ENCODE results near the gene R3HDM2. TPM values are rescaled to one million over a fixed set of nuclear protein-coding genes. Genes with fewer than 3 reads are reported as not detected.
"Not testable (repeated sequence)": the region's sequence is repeated elsewhere in the genome, so short reads cannot be mapped to it uniquely, and the experiment has no call there.

The R3HDM2 gene
- total RNA-seq, 1 donor from 2014 or later, result 17.1 TPM

DNA sequence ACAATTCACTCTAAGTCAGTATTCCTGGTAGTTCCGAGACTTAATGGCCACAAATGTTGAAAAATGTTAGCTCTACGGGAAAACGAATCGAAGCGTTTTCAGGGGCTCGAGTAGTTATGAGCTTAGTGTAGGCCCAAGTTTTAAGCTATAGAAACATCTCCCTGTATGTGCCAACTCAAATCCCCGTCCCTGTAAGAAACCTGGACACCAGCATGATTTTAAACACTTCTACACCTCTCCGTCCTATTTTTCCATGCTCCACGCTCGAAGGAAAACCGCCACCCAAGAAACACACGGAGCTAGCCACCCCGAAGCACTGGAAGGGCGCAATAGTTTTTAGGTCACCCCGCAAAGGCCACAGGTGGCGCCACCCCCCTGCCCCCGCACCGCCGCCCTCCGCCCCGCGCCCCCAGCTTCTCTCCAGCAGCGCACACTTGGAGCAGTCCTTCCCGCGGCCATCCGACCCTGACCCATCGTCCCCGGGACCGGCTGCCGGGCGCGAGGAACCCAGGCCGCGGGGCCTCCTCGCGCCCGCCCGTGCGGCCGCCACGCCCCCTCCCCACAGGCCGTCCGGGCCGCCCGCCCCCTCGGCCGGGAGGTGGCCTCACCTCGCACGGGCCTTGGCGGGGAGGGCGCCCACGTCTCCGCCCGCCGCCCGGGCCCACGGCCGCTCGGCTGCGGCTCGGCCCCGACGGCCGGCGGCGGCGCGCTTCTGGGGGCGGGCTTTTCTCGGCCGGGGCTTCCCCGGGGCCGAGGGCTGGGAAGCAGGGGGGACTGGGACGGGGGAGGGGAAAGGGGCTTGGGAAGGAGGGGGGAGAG is 522 bp downstream of the R3HDM2 start:
- no peak for FAIRE-seq
- DNase-seq (ENCODE audit: low spot score in 2 of 2), result no peak

GRCh38 chr12:57429473-57430111 is 1.3 kb downstream of the R3HDM2 start:
- no peak for DNase-seq (ENCODE audit: low spot score in 2 of 2)
- no peak for FAIRE-seq

DNA sequence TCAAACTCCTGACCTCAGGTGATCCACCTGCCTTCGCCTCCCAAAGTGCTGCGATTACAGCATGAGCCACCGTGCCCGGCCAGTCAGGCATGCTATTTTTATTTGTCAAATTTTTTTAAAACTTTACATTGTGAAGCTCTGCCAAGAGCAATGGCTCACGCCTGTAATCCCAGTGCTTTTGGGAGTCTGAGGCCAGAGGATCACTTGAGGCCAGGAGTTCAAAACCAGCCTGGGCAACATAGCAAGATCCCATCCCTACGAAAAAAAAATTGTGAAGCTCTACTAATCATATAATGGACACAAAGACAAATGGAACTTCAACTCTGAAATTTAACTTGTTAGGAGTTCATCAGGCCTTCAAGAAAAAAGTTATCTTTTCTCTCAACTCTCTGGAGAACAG is 1.9 kb downstream of the R3HDM2 start:
- FAIRE-seq, result no peak

GRCh38 chr12:57426948-57427347 is 3.9 kb downstream of the R3HDM2 start:
- DNase-seq (ENCODE audit: low spot score in 2 of 2); FAIRE-seq: not testable (repeated sequence)

More for the DNA sequence above, 1.9 kb downstream of the R3HDM2 start:
- DNase-seq (ENCODE audit: low spot score in 2 of 2), result no peak

DNA sequence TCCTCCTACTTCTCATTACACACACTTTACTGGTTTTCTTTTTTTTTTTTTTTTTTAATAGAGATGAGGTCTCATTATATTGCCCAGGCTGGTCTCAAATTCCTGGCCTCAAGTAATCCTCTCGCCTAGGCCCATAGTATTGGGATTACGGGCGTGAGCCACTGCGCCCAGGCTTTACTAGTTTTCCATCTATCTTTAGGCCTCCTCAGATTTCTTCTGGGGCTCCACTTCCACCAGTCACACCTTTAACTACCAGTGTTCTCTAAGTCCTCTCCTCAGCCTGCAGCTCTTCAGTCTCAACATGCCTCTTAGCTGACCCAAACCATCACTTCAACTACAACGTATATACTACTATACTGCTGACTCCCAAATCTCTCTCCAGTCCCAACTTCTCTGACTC is 10.4 kb downstream of the R3HDM2 start:
- no peak for FAIRE-seq

GRCh38 chr12:57419495-57419894 is 11.3 kb downstream of the R3HDM2 start:
- DNase-seq (ENCODE audit: low spot score in 2 of 2), result no peak
- FAIRE-seq, result no peak

More for the DNA sequence above, 10.4 kb downstream of the R3HDM2 start:
- DNase-seq (ENCODE audit: low spot score in 2 of 2), result no peak

DNA sequence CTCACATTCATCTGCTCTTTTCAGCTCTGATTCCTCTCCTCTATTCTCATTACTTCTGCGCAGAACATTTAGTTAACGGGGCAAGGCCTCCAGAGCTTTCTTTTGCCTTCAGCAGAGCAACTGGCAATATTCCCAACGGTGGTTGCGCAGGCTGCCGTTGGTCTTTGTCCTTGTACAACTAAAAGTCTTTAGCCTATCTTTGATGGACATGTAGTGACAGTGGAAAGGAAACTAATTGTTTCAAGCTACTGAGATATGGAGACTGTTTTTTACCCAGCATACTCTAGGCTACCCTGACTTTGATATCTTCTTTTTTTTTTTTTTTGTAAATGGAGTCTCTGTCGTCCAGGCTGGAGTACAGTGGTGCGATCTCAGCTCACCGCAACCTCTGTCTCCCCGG is 12.6 kb downstream of the R3HDM2 start:
- no peak for DNase-seq (ENCODE audit: low spot score in 2 of 2)

GRCh38 chr12:57416039-57416996 is 14.5 kb downstream of the R3HDM2 start:
- DNase-seq (ENCODE audit: low spot score in 2 of 2) (no peak), FAIRE-seq (no peak)

More for the DNA sequence above, 12.6 kb downstream of the R3HDM2 start:
- no peak for FAIRE-seq

- DNase-seq (ENCODE audit: low spot score in 2 of 2) (no peak), FAIRE-seq (no peak)
Observed at GRCh38 chr12:57415088-57415487, 15.8 kb downstream of the R3HDM2 start.

DNA sequence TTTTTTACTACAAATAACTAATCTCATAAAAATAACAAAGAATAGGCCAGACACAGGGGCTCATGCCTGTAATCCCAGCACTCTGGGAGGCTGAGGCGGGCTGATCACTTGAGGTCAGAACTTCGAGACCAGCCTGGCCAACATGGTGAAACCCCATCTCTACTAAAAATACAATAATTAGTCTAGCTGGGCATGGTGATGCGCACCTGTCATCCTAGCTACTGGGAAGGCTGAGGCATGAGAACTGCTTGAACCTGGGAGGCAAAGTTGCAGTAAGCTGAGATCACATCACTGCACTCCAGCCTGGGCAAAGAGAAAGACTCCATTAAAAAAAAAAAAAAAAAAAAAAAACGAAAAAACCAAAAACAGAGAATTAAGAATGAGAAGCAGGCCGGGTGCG is 16.7 kb downstream of the R3HDM2 start:
- not testable (repeated sequence) for DNase-seq (ENCODE audit: low spot score in 2 of 2); FAIRE-seq

DNA sequence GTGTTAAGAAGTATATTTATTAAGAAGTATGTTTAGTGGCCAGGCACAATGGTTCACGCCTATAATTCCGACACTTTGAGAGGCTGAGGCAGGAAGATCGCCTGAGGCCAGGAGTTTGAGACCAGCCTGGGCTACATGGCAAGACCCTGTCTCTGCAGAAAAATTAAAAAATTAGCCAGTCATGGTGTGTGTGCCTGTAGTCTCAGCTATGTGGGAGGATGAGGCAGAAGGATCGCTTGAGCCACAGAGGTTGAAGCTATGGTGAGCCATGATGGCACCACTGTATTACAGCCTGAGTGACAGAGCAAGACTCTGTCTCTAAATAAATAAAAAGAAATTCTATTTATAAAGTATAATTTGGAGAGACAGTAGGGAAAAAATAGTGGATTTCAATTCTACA is 20.3 kb downstream of the R3HDM2 start:
- no peak for FAIRE-seq
- no peak for DNase-seq (ENCODE audit: low spot score in 2 of 2)

GRCh38 chr12:57404966-57405640 is 25.7 kb downstream of the R3HDM2 start:
- DNase-seq (ENCODE audit: low spot score in 2 of 2) (no peak), FAIRE-seq (no peak)

GRCh38 chr12:57402156-57402555 is 28.7 kb downstream of the R3HDM2 start:
- DNase-seq (ENCODE audit: low spot score in 2 of 2); FAIRE-seq: not testable (repeated sequence)

DNA sequence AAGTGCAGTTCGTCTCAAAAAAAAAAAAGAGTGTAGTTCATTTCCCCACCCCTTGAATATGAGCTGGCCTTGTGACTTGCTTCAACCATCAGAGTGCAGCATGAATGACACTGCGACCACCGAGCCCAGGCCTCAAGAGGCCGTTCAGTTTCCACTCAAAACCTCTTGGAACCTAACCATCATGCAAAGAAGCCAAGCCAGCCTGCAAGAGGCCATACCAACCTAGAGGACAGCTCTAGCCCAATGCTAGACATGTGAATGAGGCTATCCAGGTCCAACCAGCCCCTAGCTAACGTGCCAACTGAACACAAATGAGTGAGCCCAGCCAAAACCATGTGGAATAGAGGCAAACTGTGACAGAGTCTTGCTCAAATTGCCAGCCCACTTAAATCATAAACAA is 29.7 kb downstream of the R3HDM2 start:
- no peak for FAIRE-seq
- no peak for DNase-seq (ENCODE audit: low spot score in 2 of 2)

DNA sequence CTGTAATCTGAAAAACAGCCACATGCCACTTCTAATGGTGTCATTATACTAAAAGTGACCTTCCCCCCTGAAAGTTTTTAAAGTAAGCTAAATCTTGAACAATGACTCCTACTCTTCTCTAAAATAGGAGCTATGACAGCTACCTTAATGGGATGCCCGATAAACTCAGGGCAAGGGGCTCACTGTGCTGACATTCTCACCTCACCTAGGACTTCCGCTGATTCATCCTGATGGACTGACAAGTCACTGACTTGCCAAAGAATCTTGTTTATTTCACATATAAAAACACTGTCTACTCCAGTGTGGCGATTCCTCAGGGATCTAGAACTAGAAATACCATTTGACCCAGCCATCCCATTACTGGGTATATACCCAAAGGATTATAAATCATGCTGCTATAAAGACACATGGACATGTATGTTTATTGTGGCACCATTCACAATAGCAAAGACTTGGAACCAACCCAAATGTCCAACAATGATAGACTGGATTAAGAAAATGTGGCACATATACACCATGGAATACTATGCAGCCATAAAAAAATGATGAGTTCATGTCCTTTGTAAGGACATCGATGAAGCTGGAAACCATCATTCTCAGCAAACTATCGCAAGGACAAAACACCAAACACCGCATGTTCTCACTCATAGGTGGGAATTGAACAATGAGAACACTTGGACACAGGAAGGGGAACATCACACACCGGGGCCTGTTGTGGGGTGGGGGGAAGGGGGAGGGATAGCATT is 31.0 kb downstream of the R3HDM2 start:
- not testable (repeated sequence) for FAIRE-seq; DNase-seq (ENCODE audit: low spot score in 2 of 2)

GRCh38 chr12:57397441-57397840 is 33.4 kb downstream of the R3HDM2 start:
- no peak for DNase-seq (ENCODE audit: low spot score in 2 of 2)
- FAIRE-seq, result no peak

GRCh38 chr12:57395121-57395520 is 35.7 kb downstream of the R3HDM2 start:
- FAIRE-seq (no peak), DNase-seq (ENCODE audit: low spot score in 2 of 2) (no peak)

GRCh38 chr12:57390174-57390573 is 40.7 kb downstream of the R3HDM2 start:
- no peak for FAIRE-seq
- no peak for DNase-seq (ENCODE audit: low spot score in 2 of 2)

GRCh38 chr12:57389033-57389432 is 41.8 kb downstream of the R3HDM2 start:
- FAIRE-seq, result no peak
- DNase-seq (ENCODE audit: low spot score in 2 of 2), result no peak

Measured in frontal cortex (tissue), 4 donors.